Osteoblast (primary cell): ENCODE data around the gene ITGA2. TPM values are rescaled to one million over a fixed set of nuclear protein-coding genes. Genes with fewer than 3 reads are reported as not detected.

Experiments used
- DNase-seq: peaks from one replicate; pipeline ENCODE4 v3.0.0; 2011; ENCODE audit warnings: low spot score, mixed read lengths; ENCODE audit not compliant: insufficient read length; ENCODE audit errors: missing footprints
- H2AFZ ChIP-seq: 2 replicates; pipeline ENCODE4 v1.6.0; 2011; ENCODE audit warnings: mild to moderate bottlenecking, low read length
- H3K27ac ChIP-seq: 2 replicates; pipeline ENCODE4 v1.5.1; 2011; ENCODE audit warnings: mild to moderate bottlenecking, low read depth, low read length, moderate library complexity
- H3K27me3 ChIP-seq: 2 replicates; pipeline ENCODE4 v1.6.0; 2012; ENCODE audit warnings: mild to moderate bottlenecking, control low read depth, inconsistent platforms, low read length, moderate library complexity; ENCODE audit not compliant: insufficient read depth
- H3K36me3 ChIP-seq: 2 replicates; pipeline ENCODE4 v1.5.1; 2011; ENCODE audit warnings: mild to moderate bottlenecking, low read length, control low read depth, moderate library complexity; ENCODE audit not compliant: insufficient read depth
- H3K4me1 ChIP-seq: 2 replicates; pipeline ENCODE4 v1.5.1; 2011; ENCODE audit warnings: mild to moderate bottlenecking, low read length, control low read depth, moderate library complexity; ENCODE audit not compliant: insufficient read depth
- H3K4me2 ChIP-seq: 2 replicates; pipeline ENCODE4 v1.6.0; 2011; ENCODE audit warnings: mild to moderate bottlenecking, low read length; ENCODE audit not compliant: insufficient read depth
- H3K4me3 ChIP-seq: fragments of 200-600 bp; sonication (generic); 3 replicates; pipeline ENCODE4 v1.5.1; 2012; ENCODE audit warnings: mild to moderate bottlenecking, low read length, inconsistent platforms; ENCODE audit not compliant: insufficient read depth
- H3K79me2 ChIP-seq: 2 replicates; pipeline ENCODE4 v1.6.0; 2012; ENCODE audit warnings: mild to moderate bottlenecking, low read length, control low read depth, inconsistent platforms; ENCODE audit not compliant: insufficient read depth
- H3K9me3 ChIP-seq: 2 replicates; pipeline ENCODE4 v1.5.1; 2011; ENCODE audit warnings: low read depth, low read length, control low read depth
- H4K20me1 ChIP-seq: 2 replicates; pipeline ENCODE4 v1.6.0; 2012; ENCODE audit warnings: mild to moderate bottlenecking, low read length, control low read depth; ENCODE audit not compliant: insufficient read depth
- CTCF ChIP-seq: IDR thresholded peaks from 2 replicates; pipeline ENCODE4 v1.5.1; 2011; ENCODE audit warnings: mild to moderate bottlenecking, low read depth, low read length, moderate library complexity; ENCODE audit errors: extremely low read depth
- total RNA-seq: library from RNA; depleted of rRNA; stranded (reverse); fragments of >200 nt; gene quantifications from 2 replicates; pipeline ENCODE4 v1.2.3, GENCODE V29; 2012

ITGA2 gene
- total RNA-seq, 1 donor = 2.9 TPM

GRCh38 chr5:53011233-53011632 lies 22.1 kb downstream of the ITGA2 start:
- Histone ChIP-seq H3K4me3 (no peak overlapping the region), H3K4me2 (no peak overlapping the region), H4K20me1 (no peaks in the 10 kb centered on the region), H3K79me2 (no peaks in the 10 kb centered on the region), H3K27me3 (no peaks in the 10 kb centered on the region), H3K27ac (no peak overlapping the region), H2AFZ (no peak overlapping the region), H3K4me1 (peaks cover 18% of the 10 kb centered on the region), H3K9me3 (no peaks in the 10 kb centered on the region), H3K36me3 (no peaks in the 10 kb centered on the region)
- no peak for TF ChIP-seq CTCF
- no peak for DNase-seq

GRCh38 chr5:53013857-53014256 lies 24.7 kb downstream of the ITGA2 start:
- no peak for DNase-seq
- peaks cover 6% of the 10 kb centered on the region for H3K4me1 ChIP-seq
- no peak overlapping the region for H3K27ac ChIP-seq
- no peak for TF ChIP-seq CTCF
- no peak overlapping the region for H3K4me2 ChIP-seq
- H3K27me3 ChIP-seq = no peaks in the 10 kb centered on the region
- H3K79me2 ChIP-seq = peaks cover 11% of the 10 kb centered on the region
- H3K4me3 ChIP-seq = no peak overlapping the region
- no peaks in the 10 kb centered on the region for H4K20me1 ChIP-seq
- no peak overlapping the region for H2AFZ ChIP-seq
- no peaks in the 10 kb centered on the region for H3K9me3 ChIP-seq
- H3K36me3 ChIP-seq = no peaks in the 10 kb centered on the region

DNA sequence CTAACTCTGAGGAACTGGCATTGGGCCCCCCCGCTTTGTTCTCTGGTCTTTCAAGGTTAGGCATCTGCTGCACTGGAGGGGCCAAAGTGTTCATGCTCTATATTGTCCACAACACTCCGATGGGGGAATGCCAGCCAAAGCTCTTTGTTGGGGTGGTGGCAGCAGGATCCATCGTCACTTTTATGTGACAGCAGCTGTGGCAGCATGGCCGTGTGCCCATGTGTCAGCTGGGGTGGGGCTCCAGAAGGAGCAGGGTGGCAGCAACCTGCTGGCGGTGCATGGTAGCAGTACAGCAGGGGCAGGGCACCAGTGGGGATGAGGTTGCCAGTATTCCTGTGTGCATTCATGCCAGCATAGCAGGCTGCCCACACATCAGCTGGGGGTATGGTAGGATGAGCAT lies 28.2 kb downstream of the ITGA2 start:
- Histone ChIP-seq H3K36me3 (no peaks in the 10 kb centered on the region), H3K27me3 (no peaks in the 10 kb centered on the region), H3K9me3 (no peaks in the 10 kb centered on the region), H4K20me1 (no peaks in the 10 kb centered on the region), H2AFZ (peak overlapping the region; percentile 11), H3K4me3 (no peak overlapping the region), H3K4me2 (no peak overlapping the region), H3K79me2 (peaks cover 11% of the 10 kb centered on the region), H3K4me1 (peaks cover 4% of the 10 kb centered on the region), H3K27ac (no peak overlapping the region)
- DNase-seq = no peak
- no peak for TF ChIP-seq CTCF

GRCh38 chr5:53017794-53018391 lies 28.7 kb downstream of the ITGA2 start:
- Histone ChIP-seq H3K4me3 (no peak overlapping the region), H3K27ac (no peak overlapping the region), H3K27me3 (no peaks in the 10 kb centered on the region), H2AFZ (no peak overlapping the region), H3K4me2 (no peak overlapping the region), H4K20me1 (no peaks in the 10 kb centered on the region), H3K4me1 (peaks cover 4% of the 10 kb centered on the region), H3K79me2 (peaks cover 11% of the 10 kb centered on the region), H3K9me3 (no peaks in the 10 kb centered on the region), H3K36me3 (no peaks in the 10 kb centered on the region)
- no peak for TF ChIP-seq CTCF
- no peak for DNase-seq
